ENCODE results near the gene RNF150. TPM values are rescaled to one million over a fixed set of nuclear protein-coding genes. Genes with fewer than 3 reads are reported as not detected.

RNF150 gene
- total RNA-seq, 1 experiment from 2014 or later = 2.7 TPM

- POLR2A ChIA-PET (ENCODE audit: low non-redundant PET) = no interaction called here
- no peak overlapping the region for H3K27ac ChIP-seq (ENCODE audit: low read depth, low read length, poor library complexity, severe bottlenecking)
- CTCF ChIA-PET = no interaction called here
- DNase-seq (ENCODE audit: low spot score) = no peak
- no peak overlapping the region for H3K4me3 ChIP-seq (ENCODE audit: low read depth, low read length, poor library complexity, severe bottlenecking)
- intact Hi-C loops (cut with micrococcal nuclease; ENCODE audit: unreplicated experiment) = no loop called here
- no TSS peak for BruUV-seq (replicated peaks)
- H3K27me3 ChIP-seq (replicated peaks; ENCODE audit: insufficient read depth, low read depth, low read length, poor library complexity) = no peaks in the 10 kb centered on the region
- no peaks in the 10 kb centered on the region for H3K36me3 ChIP-seq (ENCODE audit: insufficient read depth, low read length, poor library complexity, severe bottlenecking)
- no peak for TF ChIP-seq CTCF (conservative IDR thresholded peaks at IDR 0.05; ENCODE audit: low read depth, low read length)
- TF ChIP-seq EZH2 (IDR thresholded peaks at IDR 0.05; ENCODE audit: borderline replicate concordance, low read depth, low read length, poor library complexity, severe bottlenecking) = no peak
- H3K9me3 ChIP-seq (ENCODE audit: low read depth, low read length, poor library complexity, severe bottlenecking) = no peaks in the 10 kb centered on the region
- peaks cover 13% of the 10 kb centered on the region for H3K4me1 ChIP-seq (ENCODE audit: insufficient read depth, low read length, poor library complexity, severe bottlenecking)
These were observed 263.8 kb downstream of the RNF150 start for GRCh38 chr4:140869446-140869845.

- ChIA-PET CTCF (no interaction called here), POLR2A (ENCODE audit: low non-redundant PET) (interaction anchor here (0.7 kb wide), 1 partner anchor 290 kb away, joined by 4 read pairs; no protein-coding TSS in a partner anchor)
- Histone ChIP-seq H3K27me3 (replicated peaks; ENCODE audit: insufficient read depth, low read depth, low read length, poor library complexity) (no peaks in the 10 kb centered on the region), H3K4me1 (ENCODE audit: insufficient read depth, low read length, poor library complexity, severe bottlenecking) (peaks cover 13% of the 10 kb centered on the region), H3K36me3 (ENCODE audit: insufficient read depth, low read length, poor library complexity, severe bottlenecking) (no peaks in the 10 kb centered on the region), H3K4me3 (ENCODE audit: low read depth, low read length, poor library complexity, severe bottlenecking) (no peak overlapping the region), H3K9me3 (ENCODE audit: low read depth, low read length, poor library complexity, severe bottlenecking) (no peaks in the 10 kb centered on the region), H3K27ac (ENCODE audit: low read depth, low read length, poor library complexity, severe bottlenecking) (no peak overlapping the region)
- no peak for DNase-seq (ENCODE audit: low spot score)
- intact Hi-C loops (cut with micrococcal nuclease; ENCODE audit: unreplicated experiment) = no loop called here
- no TSS peak for BruUV-seq (replicated peaks)
- TF ChIP-seq CTCF (conservative IDR thresholded peaks at IDR 0.05; ENCODE audit: low read depth, low read length) = no peak
- no peak for TF ChIP-seq EZH2 (IDR thresholded peaks at IDR 0.05; ENCODE audit: borderline replicate concordance, low read depth, low read length, poor library complexity, severe bottlenecking)
These were observed 265.9 kb downstream of the RNF150 start for GRCh38 chr4:140867356-140867755.

DNA sequence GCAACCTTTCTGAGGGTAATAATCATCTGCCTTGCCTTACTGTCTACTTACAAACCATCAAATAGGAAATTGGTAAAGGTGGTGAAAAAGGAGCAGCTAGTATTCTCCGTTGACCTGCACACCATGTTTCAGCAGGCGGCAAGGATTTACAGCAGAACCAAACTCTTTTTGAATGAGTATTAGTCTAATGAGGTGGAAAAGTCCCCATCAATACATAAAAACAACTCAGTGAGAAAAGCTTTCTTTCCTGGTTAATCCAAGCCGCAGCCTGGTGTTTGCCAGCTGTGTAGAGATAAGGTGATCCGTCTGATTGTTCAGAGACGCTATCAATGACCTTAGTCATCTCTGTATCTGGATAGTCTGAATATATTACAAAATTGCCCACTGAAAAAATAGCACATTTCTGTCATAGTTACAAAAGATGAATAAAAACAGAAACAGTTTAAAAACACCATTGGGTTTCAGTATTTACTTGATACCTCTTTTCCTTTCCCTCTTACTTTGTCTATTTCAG, 266.7 kb downstream of the RNF150 start:
- no peaks in the 10 kb centered on the region for H3K36me3 ChIP-seq (ENCODE audit: insufficient read depth, low read length, poor library complexity, severe bottlenecking)
- H3K27ac ChIP-seq (ENCODE audit: low read depth, low read length, poor library complexity, severe bottlenecking) = no peak overlapping the region
- CTCF ChIA-PET = interaction anchor here (0.6 to 1.5 kb wide), 2 partner anchors 267 to 920 kb away, joined by 5 to 8 read pairs; partner anchors contain the start of gene RNF150
- no peak for DNase-seq (ENCODE audit: low spot score)
- BruUV-seq (replicated peaks) = no TSS peak
- POLR2A ChIA-PET (ENCODE audit: low non-redundant PET) = no interaction called here
- H3K4me3 ChIP-seq (ENCODE audit: low read depth, low read length, poor library complexity, severe bottlenecking) = no peak overlapping the region
- no peaks in the 10 kb centered on the region for H3K9me3 ChIP-seq (ENCODE audit: low read depth, low read length, poor library complexity, severe bottlenecking)
- no peak for TF ChIP-seq EZH2 (IDR thresholded peaks at IDR 0.05; ENCODE audit: borderline replicate concordance, low read depth, low read length, poor library complexity, severe bottlenecking)
- no peak for TF ChIP-seq CTCF (conservative IDR thresholded peaks at IDR 0.05; ENCODE audit: low read depth, low read length)
- H3K27me3 ChIP-seq (replicated peaks; ENCODE audit: insufficient read depth, low read depth, low read length, poor library complexity) = no peaks in the 10 kb centered on the region
- intact Hi-C loops (cut with micrococcal nuclease; ENCODE audit: unreplicated experiment) = no loop called here
- H3K4me1 ChIP-seq (ENCODE audit: insufficient read depth, low read length, poor library complexity, severe bottlenecking) = peaks cover 7% of the 10 kb centered on the region

Data from A673 (cell line).